ENCODE results near the gene PHF14. TPM values are rescaled to one million over a fixed set of nuclear protein-coding genes. Genes with fewer than 3 reads are reported as not detected.

Gene PHF14
- total RNA-seq, 1 donor from 2014 or later: 99.4 TPM

DNA sequence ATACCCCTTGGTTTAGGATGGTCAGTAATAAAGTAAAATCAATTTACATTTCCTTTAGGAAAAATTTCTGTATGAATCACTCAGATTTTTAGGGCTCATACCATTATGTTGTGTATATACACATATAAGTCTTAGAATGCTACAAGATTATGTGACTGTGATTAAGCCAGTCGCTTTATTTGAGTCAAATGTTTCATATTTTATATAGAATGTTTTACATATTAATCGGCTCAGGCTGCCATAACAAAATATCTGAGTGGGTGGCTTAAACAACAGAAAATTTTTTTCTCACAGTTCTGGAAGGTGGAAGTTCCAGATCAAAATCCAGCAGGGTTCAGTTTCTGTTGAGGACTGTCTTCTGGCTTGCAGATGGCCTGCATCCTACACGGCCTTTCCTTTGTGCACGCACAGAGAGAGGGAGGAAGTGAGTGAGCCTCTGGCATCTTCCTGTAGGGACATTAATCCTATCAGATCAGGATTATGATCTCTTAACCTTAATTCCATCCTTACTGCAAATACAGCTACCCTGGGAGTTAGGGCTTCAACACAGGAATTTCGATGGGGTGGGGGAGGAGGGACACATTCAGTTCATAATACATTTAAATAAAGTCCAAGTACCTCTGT, 198.0 kb downstream of the PHF14 start:
- DNase-seq (ENCODE audit: low spot score): no peak

DNA sequence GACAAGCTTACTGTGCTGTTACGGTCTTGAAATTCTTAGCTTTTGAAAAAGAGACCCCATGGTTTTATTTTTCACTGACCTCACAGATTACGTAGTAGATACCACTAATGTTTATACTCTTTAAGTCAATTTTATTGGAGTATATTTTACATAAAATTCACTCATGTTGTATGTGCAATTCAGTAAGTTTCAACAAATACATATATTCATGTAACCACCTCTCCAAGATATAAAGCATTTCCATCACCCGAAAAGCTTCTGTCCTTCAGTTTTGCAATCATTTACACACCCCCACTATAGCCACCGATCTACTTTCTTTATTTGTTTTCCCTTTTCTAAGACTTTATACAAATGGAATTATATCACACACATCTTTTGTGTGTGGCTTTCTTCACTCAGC, 199.2 kb downstream of the PHF14 start:
- DNase-seq (ENCODE audit: low spot score): peak; percentile 2

DNA sequence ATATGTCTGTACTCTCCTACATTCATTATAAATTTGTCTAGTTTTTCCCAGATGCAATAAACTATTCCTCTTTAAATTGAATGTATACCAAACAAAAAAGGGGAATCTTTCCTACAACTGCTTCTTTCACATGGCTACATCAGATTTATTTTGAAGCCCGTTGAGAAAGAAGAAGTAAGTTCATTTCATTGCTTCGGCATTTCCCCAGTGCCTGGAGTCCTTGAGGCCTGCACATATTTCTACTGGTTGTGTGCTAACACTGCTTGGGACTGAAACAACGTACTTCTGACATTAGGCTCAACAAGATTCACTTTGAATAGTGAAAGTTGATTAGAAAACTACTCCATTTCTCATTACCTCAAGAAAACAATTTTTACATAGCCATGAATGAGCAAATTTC, 201.7 kb downstream of the PHF14 start:
- DNase-seq (ENCODE audit: low spot score): peak; percentile 2

DNA sequence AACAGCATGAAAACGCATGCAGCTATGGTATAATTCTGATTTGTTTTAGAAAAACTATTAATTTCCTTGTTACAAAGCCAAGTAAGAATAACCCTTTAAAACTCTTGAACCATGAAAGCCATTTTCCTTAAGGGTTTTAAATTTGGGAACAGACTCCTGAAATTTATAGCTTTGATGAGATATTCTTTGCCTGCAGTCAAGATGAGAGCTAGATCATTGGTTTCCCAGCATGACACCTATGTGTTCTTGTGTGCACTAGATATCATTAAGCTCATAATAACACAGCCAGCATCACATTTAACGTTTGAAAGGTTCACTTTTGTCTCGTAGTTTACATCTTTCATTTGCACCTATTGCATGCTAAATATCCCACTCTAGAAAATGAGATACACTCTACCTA, 202.2 kb downstream of the PHF14 start:
- DNase-seq (ENCODE audit: low spot score): no peak

DNA sequence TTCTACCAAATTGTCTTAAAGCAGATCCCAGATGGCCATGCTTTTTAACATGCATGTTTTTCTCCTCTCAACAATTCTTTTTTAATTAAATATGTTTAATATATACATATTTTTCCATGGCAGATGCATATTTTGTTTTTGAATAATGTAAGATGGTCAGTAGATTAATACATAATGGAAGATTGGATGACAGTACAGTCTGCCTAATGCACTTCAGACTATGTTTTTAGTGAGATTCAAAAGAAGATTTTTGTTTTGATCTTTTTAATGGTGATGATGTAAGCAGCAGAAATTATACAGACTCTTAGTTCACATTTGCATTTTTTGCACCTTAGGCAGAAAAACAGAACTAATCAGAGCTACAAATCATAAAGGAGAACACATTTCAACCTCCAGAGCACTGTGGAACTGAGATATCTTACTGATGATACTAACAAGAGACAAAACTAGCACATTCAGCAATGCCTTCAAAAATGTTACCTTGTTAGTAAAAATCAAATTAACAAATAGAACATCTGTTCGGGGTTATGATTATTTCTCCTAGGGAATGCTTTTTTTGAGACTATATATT, 203.4 kb downstream of the PHF14 start:
- DNase-seq (ENCODE audit: low spot score): no peak

DNA sequence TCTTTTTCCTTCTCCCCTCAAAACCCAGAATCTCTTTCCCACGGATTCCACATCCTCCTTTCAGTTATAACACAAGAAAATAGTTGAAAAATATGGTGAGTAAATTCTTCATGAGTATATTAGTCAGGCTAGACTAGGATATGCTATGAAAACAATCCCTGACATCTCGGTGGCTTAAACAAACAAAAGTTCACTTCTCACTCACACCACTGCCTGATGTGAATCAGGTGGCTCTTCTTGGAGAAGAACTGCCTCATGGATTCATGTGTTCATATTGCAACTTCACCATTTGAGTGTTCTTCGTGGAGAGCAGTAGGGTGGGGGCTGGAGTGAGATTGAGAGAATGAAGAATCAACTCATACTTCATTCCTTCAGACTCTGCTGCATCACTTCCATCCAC, 204.1 kb downstream of the PHF14 start:
- DNase-seq (ENCODE audit: low spot score): no peak

DNA sequence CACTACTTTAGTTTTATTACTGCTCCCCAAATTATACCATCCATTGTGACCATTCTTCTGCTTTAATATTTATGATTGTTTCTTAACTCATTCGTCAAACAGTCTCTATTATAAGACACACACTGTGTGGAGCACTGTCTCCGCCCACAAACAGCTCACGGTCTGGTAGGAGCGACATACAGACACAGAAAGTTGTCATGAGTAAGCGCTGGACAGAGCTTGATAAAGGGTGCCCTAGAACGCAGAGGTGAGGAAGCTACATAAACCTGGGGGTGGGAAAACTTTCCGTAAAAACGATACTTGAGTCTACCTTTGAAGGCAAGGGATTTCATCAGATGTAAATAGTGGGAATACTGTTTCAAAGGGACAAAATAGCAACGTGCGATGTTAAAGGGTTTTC, 207.9 kb downstream of the PHF14 start:
- no peak for DNase-seq (ENCODE audit: low spot score)

DNA sequence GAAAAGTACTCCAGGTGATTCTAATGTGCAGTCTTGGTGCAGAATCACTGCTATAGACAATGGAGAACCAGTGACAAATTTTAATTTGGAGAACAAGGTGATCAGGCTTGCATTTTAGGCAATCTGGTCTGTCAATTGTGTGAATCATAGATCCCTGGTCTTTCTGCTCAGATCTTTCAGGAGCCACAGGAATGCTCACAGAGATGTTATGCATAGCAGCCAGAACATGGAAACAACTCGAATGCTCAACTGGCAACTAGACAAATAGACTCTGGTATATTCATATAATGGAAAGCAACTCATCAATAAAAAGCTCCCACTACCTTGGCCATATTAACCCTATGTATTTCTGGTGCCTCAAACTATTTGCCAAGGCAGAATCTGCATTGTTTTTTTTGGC, 209.1 kb downstream of the PHF14 start:
- no peak for DNase-seq (ENCODE audit: low spot score)

DNA sequence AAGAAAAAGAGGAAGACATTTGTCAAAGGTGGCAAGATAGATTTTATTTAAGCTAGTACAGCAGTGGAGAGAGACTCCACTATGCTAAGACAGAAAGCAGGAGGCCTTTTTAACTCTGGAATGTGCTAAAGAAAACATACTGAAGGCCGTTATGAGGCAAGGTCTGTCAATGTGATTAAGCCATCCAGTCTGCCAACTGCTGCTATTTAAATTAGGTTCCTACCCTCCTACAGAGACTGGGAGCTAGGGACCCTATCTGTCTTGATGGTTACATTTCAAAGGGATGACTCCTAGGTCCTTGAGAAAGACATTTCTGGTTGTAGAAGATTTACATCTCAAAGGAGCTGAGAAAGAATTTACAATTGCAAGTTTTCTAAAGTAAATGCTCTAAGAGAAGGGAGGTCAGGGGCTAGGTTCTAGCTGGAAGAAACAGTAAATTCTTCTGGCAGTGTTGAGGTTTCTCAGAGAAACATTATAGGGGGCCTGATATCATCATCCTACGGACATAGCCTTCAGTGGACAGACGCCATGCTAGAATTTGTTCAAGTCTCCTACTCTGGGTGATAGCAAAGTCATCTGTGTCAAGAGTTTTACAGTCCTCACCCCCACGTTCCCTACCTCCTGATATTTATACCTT, 211.6 kb downstream of the PHF14 start:
- no peak for DNase-seq (ENCODE audit: low spot score)

DNA sequence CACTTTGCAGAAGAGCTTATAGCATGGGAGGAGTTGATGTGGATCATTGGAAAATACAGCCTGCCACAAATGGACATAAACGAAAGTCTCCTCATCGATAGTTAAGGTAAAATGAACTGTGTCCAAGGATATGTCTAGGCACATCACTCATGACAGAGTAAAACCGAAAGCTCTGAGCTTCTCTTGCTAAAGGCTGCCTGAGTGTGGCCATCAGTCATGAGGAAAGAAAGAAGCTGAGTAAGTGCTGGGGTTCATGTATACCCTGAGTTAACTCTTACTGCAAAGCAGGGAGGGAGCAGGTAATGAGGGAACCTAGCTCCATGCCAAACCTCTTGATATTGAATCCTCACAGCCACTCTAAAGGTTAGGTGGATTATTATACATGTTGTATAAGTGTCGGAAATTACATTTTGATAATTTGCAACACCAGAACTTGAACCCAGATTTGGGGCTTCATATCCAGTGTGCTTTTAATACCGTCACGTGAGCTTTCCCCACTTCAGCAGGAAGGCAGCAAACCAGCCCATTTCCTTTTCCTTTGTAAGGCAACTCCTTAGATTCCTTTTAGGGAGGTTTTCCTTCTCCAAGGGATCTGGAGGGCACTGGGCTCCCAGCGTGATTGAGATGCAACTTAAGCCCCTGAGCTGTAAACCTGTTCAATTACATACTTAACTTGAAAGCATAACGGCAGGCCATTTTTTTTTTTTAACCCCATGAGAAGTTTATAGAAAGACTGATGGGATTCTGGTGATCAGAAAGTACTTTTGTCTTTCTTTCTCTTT, 215.0 kb downstream of the PHF14 start:
- DNase-seq (ENCODE audit: low spot score): no peak

DNA sequence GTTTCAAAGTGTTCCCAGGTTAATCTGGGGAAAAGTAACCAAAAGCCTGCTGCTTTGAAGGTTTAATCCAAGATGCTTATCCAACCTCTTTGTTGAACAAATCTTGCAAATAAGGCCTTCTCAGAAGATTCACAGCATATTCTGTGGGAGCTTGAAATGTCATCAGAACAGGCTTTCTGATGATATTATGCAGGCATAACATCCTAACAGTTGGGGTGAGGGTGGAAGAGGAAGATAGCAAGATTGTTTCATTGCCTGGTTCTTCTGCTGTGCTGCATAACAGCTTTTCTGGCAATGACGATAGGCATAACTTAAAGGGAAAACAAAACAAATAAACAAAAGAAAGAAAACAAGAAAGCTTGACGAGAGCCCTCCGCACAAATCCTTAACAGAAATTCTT, 217.4 kb downstream of the PHF14 start:
- peak; percentile 87 for DNase-seq (ENCODE audit: low spot score)

DNA sequence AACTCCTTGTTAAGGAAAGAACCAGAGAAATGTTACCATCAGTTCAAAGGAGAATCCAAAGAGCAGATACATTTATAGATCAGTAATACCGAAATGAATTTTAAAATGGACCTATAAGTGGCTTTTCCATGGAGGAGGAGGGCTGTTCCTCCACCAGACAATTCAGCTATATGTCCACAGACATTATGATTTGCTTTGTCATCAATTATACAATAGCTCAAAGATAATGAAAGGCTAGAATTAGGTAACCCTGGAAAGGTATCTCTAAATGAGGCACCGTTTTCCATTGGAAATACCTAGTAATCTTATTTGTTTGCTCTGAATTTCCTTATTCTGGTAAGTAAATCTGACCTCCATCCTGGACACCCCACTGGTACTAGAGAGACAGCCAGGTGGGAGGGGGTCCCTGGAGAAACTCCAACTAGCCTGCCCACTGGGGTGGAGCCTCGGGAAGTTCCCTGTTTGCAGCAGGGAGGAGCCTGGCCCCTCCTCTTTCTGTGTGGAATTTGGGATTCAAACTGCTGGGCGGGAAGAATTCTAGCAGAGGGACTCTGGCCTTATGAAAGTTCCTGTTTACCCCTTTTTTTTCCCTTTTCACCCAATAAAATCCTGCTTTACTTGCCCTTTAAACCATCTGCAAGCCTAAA, 218.0 kb downstream of the PHF14 start:
- DNase-seq (ENCODE audit: low spot score): peak; percentile 7

DNA sequence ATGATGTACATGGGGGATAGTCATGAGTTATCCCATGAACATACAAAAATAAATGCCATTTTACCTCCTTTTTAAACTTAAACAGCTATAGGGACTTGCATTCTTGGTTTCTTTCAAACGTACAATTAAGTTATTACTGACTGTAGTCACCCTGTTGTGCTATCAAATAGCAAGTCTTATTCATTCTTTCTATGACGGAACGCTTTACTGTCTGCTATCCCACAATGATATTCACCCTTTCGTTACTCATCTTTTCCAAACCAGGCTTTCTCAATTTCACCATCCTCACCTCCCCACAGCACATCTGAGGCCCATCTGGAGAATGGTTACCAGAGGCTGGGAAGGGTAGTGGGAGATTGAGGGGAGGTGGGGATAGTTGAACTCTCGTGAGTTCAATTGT, 218.8 kb downstream of the PHF14 start:
- DNase-seq (ENCODE audit: low spot score): no peak

DNA sequence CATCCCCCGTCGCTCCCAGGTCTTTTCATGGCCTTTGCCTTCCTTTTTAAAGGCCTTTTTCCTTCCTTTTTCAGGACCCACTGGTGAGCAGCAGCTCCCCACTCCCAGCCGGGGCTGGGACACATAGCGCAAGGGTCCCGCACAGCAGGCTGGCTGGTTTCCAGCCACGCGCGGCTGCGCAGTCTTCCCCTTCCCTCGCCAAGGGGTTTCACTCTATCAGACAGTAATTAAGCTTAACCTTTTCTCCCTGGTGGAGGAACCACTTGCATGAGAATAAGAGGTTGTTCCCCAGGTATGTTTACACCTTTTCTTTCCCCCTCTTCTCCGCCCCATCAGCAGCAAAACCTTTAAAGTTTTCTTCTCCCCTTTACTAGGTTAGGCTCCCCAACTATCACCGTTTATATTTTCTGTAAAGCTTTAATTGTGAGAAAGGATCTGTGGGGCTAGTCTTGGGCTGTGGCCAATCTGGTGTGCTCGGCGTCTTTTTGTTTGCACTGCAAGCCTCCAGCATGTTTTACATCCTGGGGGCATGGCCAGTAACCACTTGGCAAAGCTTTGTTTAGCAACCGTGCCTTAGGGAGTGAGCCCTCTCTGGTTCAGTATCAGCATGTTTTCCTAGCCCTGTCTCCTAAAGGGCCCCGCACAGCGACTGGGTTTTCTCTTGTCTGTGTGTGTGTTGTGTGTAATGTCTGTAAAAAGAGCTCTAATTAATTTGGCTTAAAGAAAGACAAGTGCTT, 219.6 kb downstream of the PHF14 start:
- peak; percentile 12 for DNase-seq (ENCODE audit: low spot score)

DNA sequence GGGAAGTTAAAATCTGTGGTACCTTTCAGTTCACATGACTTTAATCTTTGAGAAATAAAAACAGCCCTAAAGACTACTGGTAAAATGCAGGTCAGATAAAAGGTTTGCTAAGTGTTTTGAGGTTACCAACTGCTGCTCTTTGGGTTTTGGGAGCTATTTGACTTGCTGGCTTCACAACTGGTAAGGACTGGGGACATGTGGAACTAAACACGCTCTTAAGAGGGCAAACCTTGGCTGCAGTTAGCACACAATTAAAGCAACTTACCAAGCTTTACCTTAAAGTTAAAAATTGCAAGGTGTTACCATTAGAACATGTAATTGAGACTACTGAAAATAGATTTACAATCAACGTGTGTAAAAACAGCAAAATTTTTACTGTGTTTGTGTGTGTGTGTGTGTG, 220.2 kb downstream of the PHF14 start:
- DNase-seq (ENCODE audit: low spot score): no peak

DNA sequence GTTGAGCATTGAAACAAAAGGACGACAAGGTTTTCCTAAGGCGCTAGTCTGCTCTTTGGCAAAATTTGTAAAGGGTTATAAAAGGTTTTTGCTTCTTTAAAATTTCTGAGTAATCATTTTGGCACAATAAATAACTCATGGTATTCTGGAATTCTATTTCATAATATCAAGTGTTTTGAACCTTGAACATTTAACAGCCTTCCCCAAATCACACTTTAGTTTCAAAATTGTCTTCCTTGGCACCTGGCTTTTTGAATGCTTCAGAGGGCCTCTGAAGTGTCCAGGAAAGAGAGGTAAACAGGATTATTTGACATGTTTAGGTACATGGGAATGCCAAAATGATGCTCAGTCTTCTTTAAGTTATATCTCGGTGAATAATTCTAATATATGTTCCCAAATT, 220.8 kb downstream of the PHF14 start:
- DNase-seq (ENCODE audit: low spot score): no peak

DNA sequence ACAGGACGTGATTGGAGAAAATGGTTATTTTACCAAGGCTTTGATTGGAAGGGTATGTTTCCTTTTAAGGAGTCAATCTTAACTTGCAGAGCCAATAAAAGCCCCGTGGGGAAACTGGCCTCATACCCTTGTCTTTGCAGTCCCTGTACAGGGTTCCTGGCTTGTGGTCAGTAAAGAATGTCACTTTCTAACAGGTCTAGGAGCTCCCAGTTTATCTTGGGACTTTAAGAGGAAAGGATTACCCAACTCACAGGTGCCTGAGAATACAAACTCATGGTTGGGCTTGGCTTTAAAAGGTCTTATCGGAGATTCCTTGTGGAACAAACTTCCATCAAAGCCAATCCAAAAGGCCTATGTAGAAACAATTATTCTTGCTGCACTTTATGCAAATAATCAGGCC, 221.8 kb downstream of the PHF14 start:
- no peak for DNase-seq (ENCODE audit: low spot score)

DNA sequence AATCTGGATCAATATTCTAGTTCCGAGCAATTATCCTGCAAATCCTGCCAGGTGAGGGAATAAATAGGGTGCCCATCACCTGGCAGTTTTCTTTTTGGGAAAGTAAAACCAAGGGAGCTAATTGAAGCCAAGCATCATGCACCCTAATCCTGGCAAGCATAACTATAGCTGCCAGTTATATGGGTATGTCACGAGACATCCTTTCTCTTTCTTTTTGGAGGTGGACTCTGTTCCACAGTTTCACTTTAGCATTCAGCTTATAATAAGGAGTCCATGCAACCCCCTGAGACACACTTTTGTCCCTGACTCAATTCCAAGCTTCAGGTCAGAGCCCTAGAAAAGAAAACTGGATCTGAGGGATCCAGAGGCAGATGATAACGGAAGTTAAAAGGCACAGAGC, 222.5 kb downstream of the PHF14 start:
- no peak for DNase-seq (ENCODE audit: low spot score)

DNA sequence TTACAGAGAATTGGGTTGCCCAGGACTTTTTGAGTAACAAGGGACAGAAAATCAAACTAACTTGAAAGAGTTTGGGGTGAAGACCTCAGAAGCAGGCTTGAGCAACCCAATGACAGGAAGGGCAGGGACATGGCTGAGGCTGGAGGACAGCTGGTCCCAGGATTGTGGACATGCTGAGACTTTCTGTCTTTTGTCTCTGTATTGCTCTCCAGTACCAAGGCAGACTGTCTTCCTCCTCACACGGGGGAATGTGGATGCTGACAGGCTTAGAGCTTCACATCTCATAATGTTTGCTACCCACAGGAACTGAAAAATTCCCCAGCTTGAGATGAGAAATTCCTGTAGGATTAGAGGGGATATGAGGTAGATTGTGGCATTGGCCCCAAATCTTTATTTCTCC, 229.6 kb downstream of the PHF14 start:
- no peak for DNase-seq (ENCODE audit: low spot score)

DNA sequence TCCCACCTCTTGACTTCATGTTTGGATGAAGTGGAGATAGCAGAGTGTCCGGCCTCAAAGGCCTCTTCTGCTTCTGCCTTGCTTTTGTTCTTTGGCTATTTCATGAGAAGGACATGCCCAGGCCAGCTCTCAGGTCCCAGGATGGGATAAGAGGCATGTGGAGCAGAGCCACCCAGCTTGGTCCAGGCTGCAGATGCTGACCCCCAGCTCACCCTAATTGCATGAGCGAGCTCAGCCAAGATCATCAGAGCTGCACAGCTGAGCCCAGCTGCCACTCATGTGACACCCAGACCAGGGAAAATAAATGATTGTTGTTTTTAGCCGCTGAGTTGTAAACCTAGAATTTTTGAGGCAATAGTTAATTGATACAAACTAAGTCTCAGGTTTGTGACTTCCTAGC, 230.0 kb downstream of the PHF14 start:
- DNase-seq (ENCODE audit: low spot score): no peak

DNA sequence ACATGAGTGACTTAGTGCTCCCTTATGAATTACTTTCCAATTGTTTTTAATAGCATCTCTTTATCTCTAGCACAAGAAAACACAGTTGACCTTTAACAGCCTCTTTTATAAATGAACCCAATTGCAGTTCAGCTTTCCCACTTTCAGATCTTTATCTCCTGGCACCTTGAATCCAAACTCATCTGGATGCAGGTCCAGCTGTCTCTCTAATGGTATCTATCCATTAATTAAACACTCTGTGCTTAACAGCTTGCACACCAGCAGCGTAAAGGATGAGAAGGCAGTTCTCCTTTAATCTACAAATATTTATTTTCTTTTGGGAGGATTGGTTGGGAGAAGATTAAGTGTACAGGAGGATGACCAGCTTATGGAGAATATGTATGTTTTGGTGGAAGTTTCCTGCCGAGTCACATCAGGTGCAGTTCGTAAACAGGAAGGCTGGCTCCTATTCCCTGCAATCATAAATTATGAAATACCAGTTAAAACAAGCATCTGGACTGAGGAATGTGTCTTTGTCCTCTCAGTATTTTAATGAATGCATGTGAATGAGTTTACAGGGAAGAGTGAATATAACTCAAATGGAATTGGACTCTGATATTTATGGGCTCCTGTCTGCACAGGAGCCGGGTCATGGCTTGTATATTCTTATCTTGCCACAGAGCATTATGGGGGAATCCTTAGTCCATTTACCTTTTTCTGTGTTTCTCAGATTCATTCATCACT, 232.7 kb downstream of the PHF14 start:
- peak; percentile 13 for DNase-seq (ENCODE audit: low spot score)
